Activated CD8-positive, alpha-beta T cell treated with anti-CD3 and anti-CD28 coated beads, Interleukin-2, amount 10 ng/mL, durations not matched to agents 7 days and 5 days (primary cell): ENCODE results near the gene CD109. TPM values are rescaled to one million over a fixed set of nuclear protein-coding genes. Genes with fewer than 3 reads are reported as not detected.
A peak's percentile ranks its signal among the peaks of the same experiment; 100 is the strongest.
"Not testable (repeated sequence)": the region's sequence is repeated elsewhere in the genome, so short reads cannot be mapped to it uniquely, and the experiment has no call there.

Experiments
- ATAC-seq: fragments of 150-1000 bp; cut with Tn5 transposase; one replicate; pipeline ENCODE4 v1.10.0; 2021; ENCODE audit warnings: moderate library complexity
- CTCF ChIA-PET: fragments of 350-600 bp; sonication (Branson Sonifier 250); formaldehyde crosslinking; loops from one replicate; lab custom pipeline; 2021; ENCODE audit warnings: antibody characterized with exemption; lab: Charles Lee
- POLR2A ChIA-PET: fragments of 350-600 bp; sonication (Branson Sonifier 250); formaldehyde crosslinking; loops from one replicate; lab custom pipeline; 2021; ENCODE audit warnings: antibody characterized with exemption; lab: Charles Lee
- DNase-seq: peaks from one replicate; pipeline ENCODE4 v3.0.0-alpha.2; 2020
- H3K27ac Mint-ChIP-seq: one replicate; pipeline ENCODE4 v1.8.0; 2021; ENCODE audit warnings: mild to moderate bottlenecking, mixed read lengths
- H3K27me3 Mint-ChIP-seq: one replicate; pipeline ENCODE4 v1.8.0; 2021; ENCODE audit warnings: low read depth, mixed read lengths
- H3K36me3 Mint-ChIP-seq: one replicate; pipeline ENCODE4 v1.8.0; 2021; ENCODE audit warnings: low read depth, mixed read lengths
- H3K4me1 Mint-ChIP-seq: one replicate; pipeline ENCODE4 v1.8.0; 2021; ENCODE audit warnings: low read depth, mixed read lengths
- H3K4me3 Mint-ChIP-seq: one replicate; pipeline ENCODE4 v1.8.0; 2021; ENCODE audit warnings: mild to moderate bottlenecking, mixed read lengths
- H3K9me3 Mint-ChIP-seq: one replicate; pipeline ENCODE4 v1.8.0; 2022; ENCODE audit warnings: mixed read lengths; ENCODE audit not compliant: insufficient read depth
- total RNA-seq, 2 experiments: library from RNA; stranded (reverse); gene quantifications; one replicate each; pipeline ENCODE4 v1.2.3, GENCODE V29; 2021

CD109 gene
- total RNA-seq, 2 experiments from 2014 or later, result 4.4 to 5.0 TPM

GRCh38 chr6:73710948-73711347, 14.9 kb downstream of the CD109 start:
- Mint-ChIP-seq H3K27me3 (no peaks in the 10 kb centered on the region), H3K9me3 (no peaks in the 10 kb centered on the region), H3K4me1 (peaks cover 11% of the 10 kb centered on the region), H3K4me3 (no peak overlapping the region), H3K27ac (no peak overlapping the region), H3K36me3 (peaks cover 10% of the 10 kb centered on the region)
- ATAC-seq (no peak), DNase-seq (no peak)
- ChIA-PET CTCF (no interaction called here), POLR2A (interaction anchor here (0.6 kb wide), 1 partner anchor 285 kb away, joined by 3 read pairs; no protein-coding TSS in a partner anchor)

- no peaks in the 10 kb centered on the region for H3K27me3 Mint-ChIP-seq
- H3K27ac Mint-ChIP-seq, result no peak overlapping the region
- CTCF ChIA-PET, result interaction anchor here (1.0 to 2.4 kb wide), 4 partner anchors 9 to 25 kb away, joined by 3 to 9 read pairs (median 6); partner anchors contain the start of gene CD109
- peaks cover 11% of the 10 kb centered on the region for H3K4me1 Mint-ChIP-seq
- H3K4me3 Mint-ChIP-seq, result no peak overlapping the region
- H3K36me3 Mint-ChIP-seq, result peaks cover 10% of the 10 kb centered on the region
- ATAC-seq, result no peak
- POLR2A ChIA-PET, result no interaction called here
- DNase-seq, result no peak
- no peaks in the 10 kb centered on the region for H3K9me3 Mint-ChIP-seq
Measured at GRCh38 chr6:73712535-73713173, 16.7 kb downstream of the CD109 start.

DNA sequence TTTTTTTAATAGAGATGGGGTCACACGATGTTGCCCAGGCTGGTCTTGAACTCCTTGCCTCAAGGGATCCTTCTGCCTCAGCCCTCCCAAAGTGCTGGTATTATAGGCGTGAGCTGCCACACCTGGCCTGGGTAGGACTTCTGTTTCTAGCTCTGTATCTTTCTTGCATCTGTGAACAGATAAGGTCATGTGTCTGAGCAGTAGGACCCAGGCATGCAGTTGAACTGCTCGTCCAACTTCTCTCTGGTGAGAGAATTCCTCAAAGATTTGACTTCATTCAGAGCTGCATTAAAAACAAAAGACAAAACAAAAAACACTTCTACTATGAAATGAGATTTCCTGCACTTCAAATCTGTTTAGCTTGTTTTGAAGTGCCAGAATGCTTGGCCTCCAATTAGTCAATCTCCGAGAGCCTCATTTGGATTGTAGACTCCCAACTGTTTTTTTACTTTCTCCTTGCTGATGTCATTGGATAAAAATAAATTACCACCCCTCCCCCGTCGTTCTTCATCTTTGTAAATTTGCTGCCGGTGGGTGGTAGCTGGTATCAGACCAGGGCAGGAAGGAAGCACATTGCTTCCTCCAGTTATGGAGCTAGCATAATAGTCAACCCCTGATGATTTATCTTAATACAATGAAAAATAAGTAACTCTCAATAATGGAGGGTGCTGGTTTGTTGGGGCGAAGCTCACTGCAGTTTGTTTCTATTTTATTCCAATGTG, 17.6 kb downstream of the CD109 start:
- Mint-ChIP-seq H3K4me1 (peaks cover 11% of the 10 kb centered on the region), H3K4me3 (no peak overlapping the region), H3K9me3 (no peaks in the 10 kb centered on the region), H3K36me3 (peaks cover 9% of the 10 kb centered on the region), H3K27ac (no peak overlapping the region), H3K27me3 (no peaks in the 10 kb centered on the region)
- no peak for ATAC-seq
- ChIA-PET POLR2A (interaction anchor here (0.9 kb wide), 1 partner anchor 8 kb away, joined by 3 read pairs; no protein-coding TSS in a partner anchor), CTCF (interaction anchor here (1.0 to 2.4 kb wide), 8 partner anchors 8 to 1495 kb away, joined by 3 to 11 read pairs (median 6); partner anchors contain the start of genes CD109 and SLC17A5)
- DNase-seq, result no peak

GRCh38 chr6:73715111-73715508, 19.1 kb downstream of the CD109 start:
- H3K9me3 Mint-ChIP-seq, H3K27me3 Mint-ChIP-seq, H3K27ac Mint-ChIP-seq, H3K36me3 Mint-ChIP-seq, POLR2A ChIA-PET, ATAC-seq, DNase-seq, H3K4me3 Mint-ChIP-seq: not testable (repeated sequence)
- peaks cover 11% of the 10 kb centered on the region for H3K4me1 Mint-ChIP-seq
- CTCF ChIA-PET, result interaction anchor here (1.4 kb wide), 2 partner anchors 18 to 1494 kb away, joined by 3 to 4 read pairs; no protein-coding TSS in a partner anchor

DNA sequence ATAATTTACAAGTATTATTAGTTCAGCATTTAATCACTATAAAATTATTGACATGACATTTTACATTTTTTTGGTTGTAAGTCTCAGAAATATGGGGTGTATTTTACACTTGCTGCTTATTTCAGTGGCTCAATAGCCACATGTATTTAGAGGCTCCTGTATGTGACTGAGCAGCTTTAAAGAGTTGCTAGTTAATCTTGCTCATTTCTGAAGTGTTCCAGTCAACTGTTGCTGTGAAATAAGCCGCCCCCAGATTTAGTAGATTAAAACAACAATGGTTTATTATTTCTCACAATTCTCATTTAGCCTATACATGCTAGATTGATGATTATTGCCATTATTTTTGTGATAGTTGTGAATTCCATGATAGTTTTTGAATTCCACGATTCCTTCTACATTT, 23.0 kb downstream of the CD109 start:
- ATAC-seq, result no peak
- H3K27me3 Mint-ChIP-seq, result no peaks in the 10 kb centered on the region
- POLR2A ChIA-PET, result no interaction called here

DNA sequence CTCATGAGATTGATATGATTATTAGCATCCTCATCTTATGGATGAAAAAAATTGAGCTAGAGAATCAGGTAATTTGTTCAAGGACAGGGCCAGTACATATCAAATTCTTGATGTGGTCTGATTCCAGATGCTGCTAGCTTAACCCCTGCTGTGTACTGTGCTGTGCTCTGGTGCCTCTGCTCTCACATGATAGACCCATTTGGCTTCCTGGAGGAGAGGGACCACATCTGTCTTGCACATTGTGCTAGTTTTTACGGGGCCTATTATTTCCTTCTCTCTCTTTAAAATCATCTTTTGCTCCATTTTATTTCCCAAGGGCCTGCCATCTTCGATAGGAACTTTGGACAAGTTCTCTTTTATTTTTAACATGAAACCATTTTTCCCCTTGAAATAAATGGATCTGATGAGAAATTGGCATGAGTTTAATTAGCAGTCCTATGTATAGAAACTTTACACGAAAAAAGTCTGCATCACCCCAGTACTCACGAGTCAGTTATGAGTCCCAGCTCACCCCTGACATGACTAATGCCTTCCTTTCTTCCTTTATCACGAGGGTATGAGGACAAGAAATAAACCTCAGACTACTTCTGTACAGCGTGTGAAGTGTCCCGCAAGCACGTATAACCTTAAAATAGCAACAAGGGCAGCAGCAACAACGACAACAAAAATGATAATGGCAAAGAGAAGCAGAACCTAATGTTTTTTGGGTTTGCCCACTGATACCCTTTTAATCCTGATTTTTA, 26.5 kb downstream of the CD109 start:
- no peak overlapping the region for H3K4me3 Mint-ChIP-seq
- POLR2A ChIA-PET, result interaction anchor here (0.7 kb wide), 1 partner anchor 202 kb away, joined by 4 read pairs; no protein-coding TSS in a partner anchor
- peak overlapping the region; percentile 24 for H3K27ac Mint-ChIP-seq
- peak; percentile 89 for ATAC-seq
- peaks cover 20% of the 10 kb centered on the region for H3K4me1 Mint-ChIP-seq
- peak; percentile 36 for DNase-seq
- H3K36me3 Mint-ChIP-seq, result peaks cover 7% of the 10 kb centered on the region
- CTCF ChIA-PET, result interaction anchor here (0.9 to 5.0 kb wide), 5 partner anchors 9 to 70 kb away, joined by 3 to 30 read pairs (median 8); no protein-coding TSS in a partner anchor
- no peaks in the 10 kb centered on the region for H3K9me3 Mint-ChIP-seq
- H3K27me3 Mint-ChIP-seq, result no peaks in the 10 kb centered on the region

More for the DNA sequence above, 23.0 kb downstream of the CD109 start:
- no peaks in the 10 kb centered on the region for H3K9me3 Mint-ChIP-seq
- DNase-seq, result no peak
- peaks cover 7% of the 10 kb centered on the region for H3K36me3 Mint-ChIP-seq
- no peak overlapping the region for H3K27ac Mint-ChIP-seq
- H3K4me3 Mint-ChIP-seq, result no peak overlapping the region
- CTCF ChIA-PET, result interaction anchor here (1.0 to 1.2 kb wide), 2 partner anchors 14 to 42 kb away, joined by 3 to 4 read pairs; no protein-coding TSS in a partner anchor
- H3K4me1 Mint-ChIP-seq, result peaks cover 19% of the 10 kb centered on the region

DNA sequence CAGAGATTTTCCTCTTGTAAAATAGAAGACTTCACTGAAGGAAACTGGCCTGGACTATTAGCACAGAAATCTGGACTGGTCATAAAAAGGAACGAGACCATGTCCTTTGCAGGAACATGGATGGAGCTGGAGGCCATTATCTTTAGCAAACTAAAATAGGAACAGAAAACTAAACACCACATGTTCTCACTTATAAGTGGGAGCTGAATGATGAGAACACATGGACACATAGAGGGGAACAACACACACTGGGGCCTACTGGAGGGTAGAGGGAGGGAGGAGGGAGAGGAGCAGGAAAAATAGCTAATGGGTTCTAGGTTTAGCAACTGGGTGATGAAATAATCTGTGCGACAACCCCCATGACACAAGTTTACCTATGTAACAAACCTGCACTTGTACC, 27.5 kb downstream of the CD109 start:
- H3K27me3 Mint-ChIP-seq, H3K9me3 Mint-ChIP-seq, H3K4me3 Mint-ChIP-seq, POLR2A ChIA-PET, ATAC-seq, DNase-seq, H3K27ac Mint-ChIP-seq, H3K36me3 Mint-ChIP-seq: not testable (repeated sequence)
- peaks cover 22% of the 10 kb centered on the region for H3K4me1 Mint-ChIP-seq
- CTCF ChIA-PET, result interaction anchor here (5.0 kb wide), 1 partner anchor 9 kb away, joined by 30 read pairs; no protein-coding TSS in a partner anchor

DNA sequence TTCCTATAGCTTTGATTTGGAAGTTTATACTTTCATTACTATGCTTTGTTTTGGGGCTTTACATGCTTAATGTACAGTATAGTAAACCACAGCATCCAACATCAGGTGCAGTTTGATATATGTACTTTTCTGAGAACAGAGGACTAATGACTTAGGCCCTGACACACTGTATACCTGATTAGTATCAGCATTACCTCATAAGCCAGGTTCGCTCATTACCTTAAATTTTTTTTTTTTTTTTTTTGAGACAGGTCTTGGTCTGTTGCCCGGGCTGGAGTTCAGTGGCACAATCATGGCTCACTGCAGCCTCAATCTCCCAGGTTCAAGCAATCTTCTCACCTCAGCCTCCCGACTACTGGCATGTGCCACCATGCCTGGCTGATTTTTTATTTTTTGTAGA, 28.4 kb downstream of the CD109 start:
- H3K27me3 Mint-ChIP-seq, result no peaks in the 10 kb centered on the region
- peaks cover 26% of the 10 kb centered on the region for H3K4me1 Mint-ChIP-seq
- H3K27ac Mint-ChIP-seq, result no peak overlapping the region
- DNase-seq, result no peak
- no peak for ATAC-seq
- ChIA-PET POLR2A (no interaction called here), CTCF (interaction anchor here (5.0 kb wide), 1 partner anchor 8 kb away, joined by 30 read pairs; no protein-coding TSS in a partner anchor)
- H3K36me3 Mint-ChIP-seq, result peaks cover 9% of the 10 kb centered on the region
- no peak overlapping the region for H3K4me3 Mint-ChIP-seq
- H3K9me3 Mint-ChIP-seq, result no peaks in the 10 kb centered on the region

GRCh38 chr6:73725192-73725591, 29.2 kb downstream of the CD109 start:
- peak overlapping the region; percentile 44 for H3K4me3 Mint-ChIP-seq
- H3K27me3 Mint-ChIP-seq, POLR2A ChIA-PET, H3K36me3 Mint-ChIP-seq, H3K9me3 Mint-ChIP-seq, CTCF ChIA-PET: not testable (repeated sequence)
- DNase-seq (peak; percentile 66), ATAC-seq (peak; percentile 66)
- H3K4me1 Mint-ChIP-seq, result peaks cover 26% of the 10 kb centered on the region
- peak overlapping the region; percentile 75 for H3K27ac Mint-ChIP-seq

DNA sequence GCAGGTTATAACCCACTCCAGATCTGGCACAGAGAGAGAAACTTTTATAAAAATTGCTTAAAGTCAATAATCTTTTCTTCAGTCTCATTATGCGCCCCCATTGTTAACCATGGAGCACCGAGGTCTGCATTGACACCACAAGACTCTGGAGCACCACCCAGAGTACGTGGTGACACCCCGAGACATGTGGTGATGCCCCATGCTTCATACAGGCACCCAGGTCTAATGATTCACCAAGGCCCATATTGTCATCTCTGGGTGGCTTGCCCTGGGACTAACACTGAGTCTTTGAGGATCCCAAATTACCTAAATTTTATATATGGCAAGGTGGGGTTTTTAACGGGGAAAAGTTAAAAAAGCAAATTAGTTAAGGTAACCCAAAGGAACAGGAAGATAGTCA, 31.1 kb downstream of the CD109 start:
- H3K9me3 Mint-ChIP-seq, result no peaks in the 10 kb centered on the region
- CTCF ChIA-PET, result interaction anchor here (1.1 to 1.7 kb wide), 4 partner anchors 11 to 74 kb away, joined by 4 to 7 read pairs (median 5); no protein-coding TSS in a partner anchor
- POLR2A ChIA-PET, result no interaction called here
- H3K27me3 Mint-ChIP-seq, result no peaks in the 10 kb centered on the region
- no peak overlapping the region for H3K27ac Mint-ChIP-seq
- peaks cover 9% of the 10 kb centered on the region for H3K36me3 Mint-ChIP-seq
- ATAC-seq (no peak), DNase-seq (no peak)
- H3K4me1 Mint-ChIP-seq, result peaks cover 25% of the 10 kb centered on the region
- no peak overlapping the region for H3K4me3 Mint-ChIP-seq

DNA sequence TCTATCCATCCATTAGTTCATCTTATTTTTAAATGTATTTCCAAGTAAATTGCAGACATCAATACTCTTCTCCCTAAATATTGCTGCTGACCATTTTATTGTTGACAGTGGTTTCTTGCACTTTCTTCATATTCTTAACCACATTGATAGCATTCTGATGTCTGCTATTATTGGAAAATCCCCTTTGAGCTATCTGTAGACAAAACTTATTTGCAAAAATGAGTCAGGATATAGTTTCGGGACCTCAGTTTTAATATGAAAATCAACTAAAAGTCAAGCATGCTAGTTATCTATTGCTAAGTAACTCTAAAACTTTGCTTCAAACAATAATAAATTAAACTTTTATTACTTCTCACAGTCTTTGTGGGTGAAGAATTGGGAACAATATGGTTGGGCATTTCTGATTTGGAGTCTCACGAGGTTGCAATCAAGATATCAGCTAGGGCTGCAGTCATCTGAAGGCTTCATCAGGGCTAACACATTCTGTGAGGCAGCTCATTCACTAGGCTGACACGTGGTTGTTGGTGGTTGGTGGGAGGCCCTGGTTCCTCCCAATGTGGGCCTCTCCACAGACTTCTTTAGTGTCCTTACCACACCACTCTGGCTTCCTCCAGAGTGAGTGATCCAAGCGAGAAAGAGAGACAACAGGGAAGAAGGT, 32.7 kb downstream of the CD109 start:
- peak; percentile 52 for ATAC-seq
- Mint-ChIP-seq H3K27ac (no peak overlapping the region), H3K27me3 (no peaks in the 10 kb centered on the region)

More for the DNA sequence above, 32.7 kb downstream of the CD109 start:
- peaks cover 12% of the 10 kb centered on the region for H3K4me1 Mint-ChIP-seq
- DNase-seq, result peak; percentile 40
- H3K9me3 Mint-ChIP-seq, result no peaks in the 10 kb centered on the region
- H3K36me3 Mint-ChIP-seq, result peaks cover 7% of the 10 kb centered on the region
- no peak overlapping the region for H3K4me3 Mint-ChIP-seq
- ChIA-PET CTCF (interaction anchor here (0.7 to 6.1 kb wide), 3 partner anchors 53 to 213 kb away, joined by 3 to 105 read pairs (median 3); partner anchors contain the start of gene SLC17A5), POLR2A (no interaction called here)
